GM19351 (cell line): Measurements from ENCODE around the gene MATR3.
"Not testable (repeated sequence)": the region's sequence is repeated elsewhere in the genome, so short reads cannot be mapped to it uniquely, and the experiment has no call there.

Source experiments
- ATAC-seq: cut with Tn5 transposase; IDR thresholded peaks from one replicate; pipeline ENCODE4 v1.9.1; 2021; ENCODE audit warnings: mild to moderate bottlenecking, moderate library complexity; ENCODE audit not compliant: unreplicated experiment

The MATR3 gene

DNA sequence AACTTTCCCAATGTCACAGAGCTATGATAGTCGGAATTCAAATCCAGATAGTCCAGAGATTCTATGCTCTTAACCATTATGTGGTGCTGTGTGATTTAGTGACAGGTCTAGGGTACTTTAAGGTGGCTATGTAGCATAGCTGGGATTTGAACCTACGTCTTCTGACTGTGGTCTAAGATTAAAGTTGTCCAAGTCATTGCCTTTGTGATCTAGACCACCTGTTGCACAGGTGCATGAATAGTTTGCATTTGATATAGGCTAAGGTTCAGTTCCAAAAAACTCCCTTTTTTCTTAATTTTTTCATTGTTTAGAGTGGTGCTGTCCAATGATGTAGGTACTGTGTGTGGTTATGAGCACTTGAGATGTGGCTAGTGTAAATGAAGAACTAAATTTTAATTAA, 50.6 kb downstream of the MATR3 start:
- no peak for ATAC-seq

DNA sequence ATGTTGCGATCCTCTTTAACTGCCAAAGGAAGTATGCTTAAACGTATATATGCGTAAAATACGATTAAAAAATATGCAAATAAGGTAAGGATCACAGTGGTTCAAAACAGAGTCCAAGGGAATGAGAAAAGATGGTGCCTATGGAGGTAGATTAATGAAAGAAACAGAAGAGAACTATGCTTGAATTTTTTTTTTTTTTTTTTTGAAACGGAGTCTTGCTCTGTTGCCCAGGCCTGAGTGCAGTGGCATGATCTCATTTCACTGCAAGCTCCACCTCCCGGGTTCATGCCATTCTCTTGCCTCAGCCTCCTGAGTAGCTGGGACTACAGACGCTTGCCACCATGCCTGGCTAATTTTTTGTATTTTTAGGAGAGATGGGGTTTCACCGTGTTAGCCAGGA, 51.9 kb downstream of the MATR3 start:
- not testable (repeated sequence) for ATAC-seq

DNA sequence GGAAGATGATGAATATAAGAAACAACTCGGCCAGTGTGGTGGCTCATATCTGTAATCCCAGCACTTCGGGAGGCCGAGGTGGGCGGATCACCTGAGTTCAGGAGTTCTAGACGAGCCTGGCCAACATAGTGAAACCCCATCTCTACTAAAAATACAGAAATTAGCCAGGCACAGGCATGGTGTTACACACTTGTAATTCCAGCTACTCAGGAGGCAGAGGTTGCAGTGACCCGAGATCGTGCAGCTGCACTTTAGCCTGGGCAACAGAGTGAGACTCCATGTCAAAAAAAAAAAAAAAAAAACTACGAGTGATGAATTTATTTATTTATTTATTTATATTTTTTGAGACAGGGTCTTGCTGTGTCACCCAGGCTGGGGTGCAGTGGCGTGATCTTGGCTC, 54.3 kb downstream of the MATR3 start:
- ATAC-seq, result not testable (repeated sequence)

DNA sequence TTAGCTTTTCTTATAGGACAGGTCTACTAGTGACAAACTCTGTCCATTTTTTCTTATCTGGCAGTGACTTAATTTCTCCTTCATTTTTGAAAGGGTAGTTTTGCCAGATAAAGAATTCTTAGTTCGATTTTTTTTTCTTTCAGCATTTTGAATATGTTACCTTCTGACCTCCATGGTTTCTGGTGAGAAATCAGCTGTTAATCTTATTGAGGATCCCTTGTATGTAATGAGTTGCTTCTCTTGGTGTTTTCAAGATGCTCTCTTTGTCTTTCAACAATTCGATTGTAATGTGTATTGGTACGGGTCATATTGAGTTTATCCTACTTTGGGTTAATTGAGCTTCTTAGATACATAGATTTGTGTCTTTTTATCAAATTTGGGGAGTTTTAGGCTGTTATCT, 60.6 kb downstream of the MATR3 start:
- no peak for ATAC-seq

DNA sequence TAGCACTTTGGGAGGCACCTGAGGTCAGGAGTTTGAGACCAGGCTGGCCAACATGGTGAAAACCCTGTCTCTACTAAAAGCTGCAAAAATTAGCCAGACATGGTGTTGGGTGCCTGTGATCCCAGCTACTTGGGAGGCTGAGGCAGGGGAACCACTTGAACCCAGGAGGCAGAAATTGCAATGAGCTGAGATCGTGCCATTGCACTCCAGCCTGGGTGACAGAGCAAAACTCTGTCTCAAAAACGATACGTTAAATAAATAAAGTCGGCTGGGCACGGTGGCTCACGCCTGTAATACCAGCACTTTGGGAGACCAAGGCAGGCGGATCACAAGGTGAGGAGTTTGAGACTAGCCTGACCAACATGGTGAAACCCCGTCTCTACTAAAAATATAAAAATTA, 62.4 kb downstream of the MATR3 start:
- not testable (repeated sequence) for ATAC-seq

DNA sequence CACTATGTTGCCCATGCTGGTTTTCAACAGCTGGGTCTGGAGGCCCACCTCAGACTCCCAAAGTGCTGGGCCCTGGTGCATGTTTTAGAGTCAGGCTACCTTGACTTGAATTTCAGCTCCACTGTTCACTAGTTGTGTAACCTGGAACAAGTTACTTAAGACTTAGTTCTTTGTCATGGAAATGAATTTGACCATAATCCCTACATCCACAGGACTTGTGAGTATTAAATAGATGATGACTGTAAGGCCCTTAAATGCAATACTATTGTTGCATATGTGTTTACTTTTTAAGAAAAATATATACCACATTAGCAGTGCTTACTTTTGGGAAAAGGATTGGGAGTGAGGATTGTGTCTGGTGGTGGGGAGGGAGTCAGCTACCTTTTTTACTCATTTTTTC, 64.5 kb downstream of the MATR3 start:
- no peak for ATAC-seq

DNA sequence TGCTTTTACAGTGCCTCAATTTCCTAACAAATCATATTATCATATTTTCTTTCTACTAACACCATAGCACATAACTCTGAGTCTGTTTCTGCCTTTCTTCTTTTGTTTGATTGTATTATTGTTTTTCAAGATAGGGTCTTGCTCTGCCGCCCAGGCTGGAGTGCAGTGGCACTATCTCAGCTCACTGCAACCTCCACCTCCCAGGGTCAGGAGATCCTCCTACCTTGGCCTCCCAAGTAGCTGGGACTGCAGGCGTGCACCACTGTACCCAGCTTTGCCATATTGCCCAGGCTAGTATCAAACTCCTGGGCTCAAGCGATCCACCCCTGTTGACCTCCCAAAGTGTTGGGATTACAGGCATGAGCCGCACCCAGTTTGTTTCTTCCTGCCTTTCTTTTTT, 66.8 kb downstream of the MATR3 start:
- ATAC-seq, result no peak

DNA sequence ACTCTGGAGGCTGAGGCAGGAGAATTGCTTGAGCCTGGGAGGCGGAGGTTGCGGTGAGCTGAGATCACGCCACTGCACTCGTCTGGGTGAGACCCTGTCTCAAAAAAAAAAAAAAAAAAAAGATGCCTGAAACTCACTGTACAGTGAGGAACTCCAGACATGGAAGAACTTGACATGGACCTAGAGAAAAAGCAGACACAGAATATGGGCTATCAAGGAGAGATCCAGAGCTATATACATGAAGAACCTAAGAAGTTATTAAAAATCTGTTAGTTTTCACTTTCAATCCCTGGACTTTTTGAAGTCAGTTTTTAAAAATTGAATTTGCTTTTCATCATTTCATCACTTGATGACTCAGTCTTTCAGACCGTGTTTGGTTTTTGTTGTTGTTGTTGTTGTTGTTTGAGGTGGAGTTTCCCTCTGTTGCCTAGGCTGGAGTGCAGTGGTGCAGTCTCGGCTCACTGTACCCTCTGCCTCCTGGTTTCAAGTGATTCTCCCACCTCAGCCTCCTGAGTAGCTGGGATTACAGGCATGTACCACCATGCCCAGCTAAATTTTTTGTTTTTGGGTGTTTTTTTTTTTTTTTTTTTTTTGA, 68.4 kb downstream of the MATR3 start:
- no peak for ATAC-seq

DNA sequence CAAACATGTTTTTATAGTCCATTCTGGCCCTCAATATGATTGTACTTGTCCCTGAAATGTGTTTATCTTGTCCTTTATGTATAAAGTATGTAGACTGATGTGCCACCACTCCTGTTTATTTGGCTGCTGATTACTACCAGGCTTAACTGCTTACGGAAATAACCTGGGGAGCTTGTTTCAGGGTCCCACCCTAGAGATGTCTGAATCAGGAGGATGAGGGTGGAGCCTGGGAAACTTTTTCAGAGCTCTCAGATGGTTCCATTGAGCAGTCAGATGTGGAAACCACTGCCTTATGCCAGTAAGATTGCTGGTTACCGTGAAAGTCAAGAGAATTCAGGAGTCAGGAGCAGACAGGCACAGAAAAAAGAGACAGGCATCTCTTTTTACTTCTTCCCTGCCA, 70.4 kb downstream of the MATR3 start:
- ATAC-seq, result no peak

DNA sequence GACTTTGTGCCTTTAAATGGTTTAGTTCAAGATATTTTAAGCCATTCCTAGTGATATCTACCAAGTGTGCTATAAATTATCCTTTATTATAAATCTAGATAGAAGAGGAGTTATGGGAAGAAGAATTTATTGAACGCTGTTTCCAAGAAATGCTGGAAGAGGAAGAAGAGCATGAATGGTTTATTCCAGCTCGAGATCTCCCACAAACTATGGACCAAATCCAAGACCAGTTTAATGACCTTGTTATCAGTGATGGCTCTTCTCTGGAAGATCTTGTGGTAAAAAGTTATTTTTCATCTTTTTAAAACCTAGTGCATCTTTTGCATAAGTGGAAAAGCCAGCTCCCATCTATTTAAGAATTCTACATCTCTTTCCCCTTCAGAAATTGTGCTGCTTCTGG, 70.9 kb downstream of the MATR3 start:
- no peak for ATAC-seq

DNA sequence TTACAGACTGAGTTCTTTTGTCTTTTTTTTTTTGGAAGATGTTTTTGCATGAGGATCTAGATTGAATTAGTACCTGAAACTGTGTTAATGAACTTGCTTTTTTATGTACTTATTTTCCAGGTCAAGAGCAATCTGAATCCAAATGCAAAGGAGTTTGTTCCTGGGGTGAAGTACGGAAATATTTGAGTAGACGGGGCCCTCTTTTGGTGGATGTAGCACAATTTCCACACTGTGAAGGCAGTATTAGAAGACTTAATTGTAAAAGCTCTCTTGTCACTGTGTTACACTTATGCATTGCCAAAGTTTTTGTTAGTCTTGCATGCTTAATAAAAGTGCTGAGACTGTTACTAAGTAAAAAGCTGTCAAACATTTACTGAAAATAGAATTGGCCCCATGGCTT, 75.1 kb downstream of the MATR3 start:
- no peak for ATAC-seq

DNA sequence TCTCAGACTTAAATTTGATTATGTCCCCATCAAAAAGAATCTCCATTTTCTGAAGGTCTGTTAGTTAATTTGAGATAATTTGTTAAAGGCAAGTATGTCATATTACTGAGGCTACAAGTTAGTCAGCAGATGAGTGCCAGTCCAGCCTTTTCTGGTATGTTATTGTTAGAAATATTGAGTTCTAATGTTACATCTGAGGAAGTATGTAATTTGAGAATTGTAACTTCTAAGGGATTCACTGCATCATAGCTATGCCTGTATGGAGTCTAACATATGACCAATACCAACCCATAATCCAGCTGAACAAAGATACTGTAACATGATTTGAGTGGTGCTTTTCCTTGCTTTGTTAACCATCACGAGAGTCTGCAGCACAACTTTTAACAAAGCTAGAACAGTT, 75.6 kb downstream of the MATR3 start:
- no peak for ATAC-seq

DNA sequence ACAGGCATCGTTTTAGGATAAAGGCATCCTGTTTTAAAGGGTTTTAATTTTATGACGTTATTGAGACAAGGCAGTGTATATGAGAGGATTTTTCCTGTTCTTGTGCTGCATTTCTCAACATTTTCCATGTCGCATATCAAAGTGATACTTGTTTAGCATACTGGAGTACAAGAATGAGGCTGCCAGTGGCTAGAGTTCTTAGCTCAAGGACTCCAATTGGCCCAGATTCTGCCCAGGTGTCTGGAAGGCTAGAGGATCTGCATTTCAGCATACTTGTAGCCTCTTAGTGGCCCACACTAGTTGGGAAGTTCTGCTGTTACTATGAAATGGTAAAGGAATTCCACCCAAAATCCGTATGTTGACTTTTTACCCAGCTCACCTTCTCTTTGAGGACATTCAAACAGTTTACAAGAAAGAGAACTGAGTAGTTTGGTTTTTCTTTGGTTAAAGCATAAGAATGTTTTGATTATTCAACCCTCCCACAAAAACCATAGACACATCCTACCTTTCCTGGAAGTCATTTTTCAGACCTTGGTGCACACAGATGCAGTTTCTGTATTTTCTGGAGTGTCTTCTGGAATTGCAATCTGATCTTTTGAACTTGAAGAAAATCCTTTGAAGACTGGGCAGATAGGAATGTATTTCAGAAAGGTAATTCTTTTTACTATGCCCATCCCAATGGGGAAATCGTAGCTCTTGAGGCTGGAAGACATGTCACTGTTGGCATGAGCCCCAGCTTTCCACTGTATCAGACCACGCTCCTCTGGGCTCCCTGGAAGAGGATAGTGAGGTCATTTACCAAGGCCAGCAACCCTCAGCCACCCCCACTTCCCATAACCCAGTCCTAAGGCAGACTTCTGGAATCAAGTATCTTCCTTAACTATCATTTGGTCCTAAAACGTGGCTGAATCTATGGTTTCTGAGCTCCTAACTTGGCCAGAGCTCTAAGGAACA, 78.2 kb downstream of the MATR3 start:
- no peak for ATAC-seq

DNA sequence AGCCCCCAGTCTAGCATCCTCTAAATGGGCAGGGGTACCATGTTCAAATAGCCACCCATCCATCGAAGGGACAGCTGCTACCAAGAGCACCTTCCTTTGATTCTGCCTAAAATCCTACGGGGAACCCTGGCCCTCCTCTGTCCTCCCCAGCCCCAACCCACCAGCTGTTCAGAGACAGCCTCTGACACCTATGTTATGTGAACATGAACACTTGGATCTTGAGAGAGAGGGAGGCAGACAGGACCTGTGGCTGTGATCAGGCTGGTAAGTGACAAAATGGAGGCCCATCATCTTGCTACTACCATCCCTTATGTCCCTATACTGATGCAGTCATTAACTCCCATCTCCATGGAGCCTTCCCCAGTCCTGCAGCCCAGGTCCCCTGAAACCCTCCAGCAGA, 81.4 kb downstream of the MATR3 start:
- no peak for ATAC-seq

DNA sequence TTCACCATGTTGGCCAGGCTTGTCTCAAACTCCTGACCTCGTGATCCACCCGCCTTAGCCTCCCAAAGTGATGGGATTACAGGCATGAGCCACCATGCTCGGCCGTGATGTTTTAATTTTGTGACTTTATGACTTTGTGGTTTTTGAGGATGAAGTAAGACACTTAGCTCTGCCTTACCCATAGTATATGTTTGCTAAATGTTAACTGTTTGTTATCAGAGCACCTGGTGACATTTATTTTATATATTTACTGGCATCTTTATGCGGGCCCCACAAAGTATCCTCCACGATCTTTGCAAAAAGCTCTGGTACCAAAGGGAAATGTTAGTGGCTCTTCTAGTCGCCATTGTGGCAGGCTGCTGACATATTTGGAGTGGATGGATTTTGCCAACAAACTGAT, 82.8 kb downstream of the MATR3 start:
- ATAC-seq, result no peak

DNA sequence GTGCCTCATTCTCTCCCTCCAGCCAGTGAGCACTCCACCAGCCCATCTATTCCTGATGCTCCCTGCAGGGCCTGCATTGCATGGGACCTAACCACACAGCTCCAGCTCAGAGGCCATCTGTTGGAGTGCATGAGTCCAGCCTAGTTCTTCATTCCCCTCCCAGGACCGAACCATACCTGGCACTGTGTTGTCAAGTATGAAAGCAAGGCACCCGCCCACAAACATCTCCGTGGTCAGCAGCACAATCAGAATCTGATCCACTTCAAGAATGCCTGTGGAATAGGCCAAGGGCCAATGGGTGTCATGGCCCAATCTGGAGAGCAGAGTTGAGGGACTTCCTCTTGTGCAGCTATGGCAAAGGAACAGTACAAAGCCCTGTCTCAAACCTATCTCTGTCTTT, 83.7 kb downstream of the MATR3 start:
- no peak for ATAC-seq

DNA sequence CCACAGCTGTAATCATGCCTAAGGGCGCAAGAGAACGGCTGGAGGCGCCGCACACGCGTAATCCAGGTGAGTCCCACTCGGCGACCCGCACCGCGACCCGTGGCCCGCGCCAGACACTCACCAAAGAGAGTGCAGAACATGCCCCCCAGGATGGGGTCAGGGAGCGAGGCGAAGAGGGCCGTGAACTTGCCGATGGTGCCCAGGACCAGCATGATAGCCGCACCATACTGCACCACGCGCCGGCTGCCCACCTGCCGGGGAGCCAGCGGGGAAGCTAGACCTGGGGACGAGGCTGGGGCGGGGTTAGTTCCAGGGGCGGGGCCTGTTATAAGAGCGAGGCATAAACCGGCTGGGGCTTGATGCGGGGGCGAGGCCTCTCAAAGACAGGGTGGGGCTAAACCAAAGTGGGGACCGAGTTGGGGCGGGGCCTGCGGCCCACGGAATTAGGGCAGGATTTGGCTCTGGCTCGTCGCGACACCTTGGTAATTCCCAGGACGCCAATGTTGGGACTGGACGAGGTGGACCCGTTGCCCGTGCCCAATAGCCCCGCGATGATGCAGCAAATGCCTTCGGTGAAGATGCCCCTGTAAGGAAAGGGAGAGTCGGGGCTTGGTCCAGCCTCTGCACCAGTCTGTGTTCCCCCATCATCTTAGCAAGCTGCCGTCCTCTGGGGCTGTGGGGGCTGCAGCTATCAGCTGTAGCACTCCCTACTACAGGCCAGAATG, 84.7 kb downstream of the MATR3 start:
- no peak for ATAC-seq

DNA sequence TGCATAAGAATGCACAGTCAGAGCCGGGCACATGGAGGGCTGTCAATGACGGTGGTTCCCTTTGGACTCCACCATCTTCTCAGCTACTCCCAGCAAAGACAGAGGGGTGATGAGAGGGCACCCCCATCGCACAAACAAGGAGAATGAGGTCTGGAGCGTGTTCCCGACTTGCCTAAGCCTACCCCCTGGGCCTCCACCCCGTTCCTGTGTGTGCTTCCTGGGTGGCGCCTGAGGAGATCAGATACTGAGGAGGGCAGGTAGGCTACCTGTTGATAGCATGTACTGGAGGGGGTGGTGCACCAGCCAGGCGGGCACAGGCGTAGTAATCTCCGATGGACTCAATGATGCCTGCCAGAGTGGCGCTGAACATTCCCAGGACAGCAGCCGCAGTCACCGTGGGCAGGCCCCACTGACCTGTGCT, 85.4 kb downstream of the MATR3 start:
- ATAC-seq, result no peak

DNA sequence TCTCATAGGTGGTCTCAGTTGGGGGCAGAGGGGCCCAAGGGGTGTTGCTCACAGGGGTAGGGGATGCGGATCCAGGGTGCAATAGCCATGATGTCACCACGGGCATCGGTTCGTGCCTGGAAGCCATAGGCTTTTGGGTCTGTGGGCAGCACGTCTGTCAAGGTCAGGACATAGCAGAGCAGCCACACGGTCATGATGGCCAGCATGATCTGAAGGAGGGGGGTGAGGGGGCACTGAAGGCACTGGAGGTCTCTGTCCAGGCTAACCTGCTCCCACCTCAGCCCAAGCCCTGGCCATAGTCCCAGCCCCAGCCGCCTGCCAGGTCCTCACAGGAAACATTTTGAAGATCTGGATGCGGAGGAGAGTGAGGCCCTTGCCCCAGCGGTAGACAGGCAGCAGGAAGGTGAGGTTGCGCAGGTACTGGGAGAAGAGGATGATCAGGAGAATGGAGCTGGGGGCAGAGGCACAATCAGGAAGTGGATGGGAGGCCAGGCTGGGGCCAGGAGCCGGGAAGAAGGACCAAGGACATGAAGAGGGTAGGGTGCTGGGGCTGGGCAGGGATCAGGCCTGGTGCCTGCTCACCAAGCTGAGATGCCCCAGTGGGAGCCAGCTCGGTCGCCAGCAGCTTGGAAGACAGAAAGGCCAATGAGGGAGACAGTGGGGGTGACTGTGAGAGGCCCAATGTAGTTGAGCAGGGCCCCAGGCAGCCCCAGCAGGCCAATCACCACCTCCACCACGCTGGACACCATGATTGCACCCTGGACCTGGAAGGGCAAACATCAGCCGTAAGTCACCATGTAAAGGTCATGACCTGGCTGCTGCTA, 86.3 kb downstream of the MATR3 start:
- no peak for ATAC-seq
